Mononuclear cell (primary cell): ENCODE data around the gene UTP14C. TPM values are rescaled to one million over a fixed set of nuclear protein-coding genes. Genes with fewer than 3 reads are reported as not detected.
"Not testable (repeated sequence)": the region's sequence is repeated elsewhere in the genome, so short reads cannot be mapped to it uniquely, and the experiment has no call there.

Source experiments
- H3K27me3 ChIP-seq: 2 replicates; pipeline ENCODE4 v1.6.0; 2011; ENCODE audit warnings: low read length, control low read depth; ENCODE audit not compliant: insufficient read depth
- H3K4me1 ChIP-seq: 2 replicates; pipeline ENCODE4 v1.5.1; 2011; ENCODE audit warnings: mild to moderate bottlenecking, low read length, control low read depth; ENCODE audit not compliant: insufficient read depth
- H3K4me3 ChIP-seq: 2 replicates; pipeline ENCODE4 v1.5.1; 2011; ENCODE audit warnings: mild to moderate bottlenecking, low read length, moderate library complexity
- H3K9me3 ChIP-seq: 2 replicates; pipeline ENCODE4 v1.5.1; 2011; ENCODE audit warnings: low read depth, mild to moderate bottlenecking, control low read depth, low read length
- total RNA-seq: library from RNA; depleted of rRNA; stranded (reverse); fragments of >200 nt; gene quantifications from one replicate; pipeline ENCODE4 v1.2.3, GENCODE V29; 2012

The UTP14C gene
- total RNA-seq, 1 donor = 3.6 TPM

- H3K9me3 ChIP-seq = no peaks in the 10 kb centered on the region
- H3K27me3 ChIP-seq = peaks cover 3% of the 10 kb centered on the region
- no peak overlapping the region for H3K4me3 ChIP-seq
- H3K4me1 ChIP-seq = peaks cover 4% of the 10 kb centered on the region
These were observed 8.2 kb upstream of the UTP14C start for GRCh38 chr13:52016296-52016695.

GRCh38 chr13:52020191-52020590 is 4.3 kb upstream of the UTP14C start:
- H3K4me3 ChIP-seq = no peak overlapping the region
- H3K4me1 ChIP-seq = no peaks in the 10 kb centered on the region
- H3K9me3 ChIP-seq = no peaks in the 10 kb centered on the region
- no peaks in the 10 kb centered on the region for H3K27me3 ChIP-seq

- Histone ChIP-seq H3K9me3 (no peaks in the 10 kb centered on the region), H3K4me1 (no peaks in the 10 kb centered on the region), H3K27me3 (no peaks in the 10 kb centered on the region), H3K4me3 (no peak overlapping the region)
These were observed 2.1 kb upstream of the UTP14C start for GRCh38 chr13:52022356-52022755.

- Histone ChIP-seq H3K4me1 (no peaks in the 10 kb centered on the region), H3K4me3 (no peak overlapping the region), H3K9me3 (no peaks in the 10 kb centered on the region), H3K27me3 (no peaks in the 10 kb centered on the region)
These were observed 1.2 kb downstream of the UTP14C start for GRCh38 chr13:52025475-52026245.

GRCh38 chr13:52026246-52026626 is 1.7 kb downstream of the UTP14C start:
- Histone ChIP-seq H3K4me1 (no peaks in the 10 kb centered on the region), H3K9me3 (no peaks in the 10 kb centered on the region), H3K27me3 (no peaks in the 10 kb centered on the region), H3K4me3 (no peak overlapping the region)

- Histone ChIP-seq H3K27me3 (no peaks in the 10 kb centered on the region), H3K4me1 (no peaks in the 10 kb centered on the region), H3K9me3 (no peaks in the 10 kb centered on the region), H3K4me3 (no peak overlapping the region)
These were observed 3.3 kb downstream of the UTP14C start for GRCh38 chr13:52027832-52028231.

- H3K9me3 ChIP-seq = no peaks in the 10 kb centered on the region
- H3K4me1 ChIP-seq = no peaks in the 10 kb centered on the region
- no peak overlapping the region for H3K4me3 ChIP-seq
- no peaks in the 10 kb centered on the region for H3K27me3 ChIP-seq
These were observed 5.1 kb downstream of the UTP14C start for GRCh38 chr13:52029569-52029968.

- H3K4me1 ChIP-seq, H3K27me3 ChIP-seq, H3K9me3 ChIP-seq, H3K4me3 ChIP-seq: not testable (repeated sequence)
These were observed 5.9 kb downstream of the UTP14C start for GRCh38 chr13:52030401-52030800.

GRCh38 chr13:52033039-52033438 is 8.5 kb downstream of the UTP14C start:
- Histone ChIP-seq H3K27me3 (no peaks in the 10 kb centered on the region), H3K4me1 (no peaks in the 10 kb centered on the region), H3K4me3 (no peak overlapping the region), H3K9me3 (no peaks in the 10 kb centered on the region)

GRCh38 chr13:52034616-52035226 is 10.2 kb downstream of the UTP14C start:
- H3K27me3 ChIP-seq = no peaks in the 10 kb centered on the region
- no peaks in the 10 kb centered on the region for H3K9me3 ChIP-seq
- no peaks in the 10 kb centered on the region for H3K4me1 ChIP-seq
- H3K4me3 ChIP-seq = no peak overlapping the region

GRCh38 chr13:52036037-52036436 is 11.5 kb downstream of the UTP14C start:
- no peaks in the 10 kb centered on the region for H3K4me1 ChIP-seq
- no peaks in the 10 kb centered on the region for H3K27me3 ChIP-seq
- no peaks in the 10 kb centered on the region for H3K9me3 ChIP-seq
- no peak overlapping the region for H3K4me3 ChIP-seq

- no peaks in the 10 kb centered on the region for H3K9me3 ChIP-seq
- no peaks in the 10 kb centered on the region for H3K27me3 ChIP-seq
- no peaks in the 10 kb centered on the region for H3K4me1 ChIP-seq
- no peak overlapping the region for H3K4me3 ChIP-seq
These were observed 19.2 kb downstream of the UTP14C start for GRCh38 chr13:52043675-52044074.

- Histone ChIP-seq H3K9me3 (no peaks in the 10 kb centered on the region), H3K27me3 (no peaks in the 10 kb centered on the region), H3K4me3 (no peak overlapping the region), H3K4me1 (no peaks in the 10 kb centered on the region)
These were observed 23.0 kb downstream of the UTP14C start for GRCh38 chr13:52047463-52047862.

- no peak overlapping the region for H3K4me3 ChIP-seq
- H3K9me3 ChIP-seq = no peaks in the 10 kb centered on the region
- no peaks in the 10 kb centered on the region for H3K27me3 ChIP-seq
- H3K4me1 ChIP-seq = no peaks in the 10 kb centered on the region
These were observed 24.0 kb downstream of the UTP14C start for GRCh38 chr13:52048516-52048915.

GRCh38 chr13:52051400-52051799 is 26.9 kb downstream of the UTP14C start:
- Histone ChIP-seq H3K4me1 (no peaks in the 10 kb centered on the region), H3K27me3 (no peaks in the 10 kb centered on the region), H3K9me3 (no peaks in the 10 kb centered on the region), H3K4me3 (no peak overlapping the region)

- H3K4me1 ChIP-seq = no peaks in the 10 kb centered on the region
- H3K4me3 ChIP-seq = no peak overlapping the region
- H3K9me3 ChIP-seq = no peaks in the 10 kb centered on the region
- no peaks in the 10 kb centered on the region for H3K27me3 ChIP-seq
These were observed 29.0 kb downstream of the UTP14C start for GRCh38 chr13:52053460-52053859.
